Measurements from ENCODE around the gene IL1RAPL1.

DNA sequence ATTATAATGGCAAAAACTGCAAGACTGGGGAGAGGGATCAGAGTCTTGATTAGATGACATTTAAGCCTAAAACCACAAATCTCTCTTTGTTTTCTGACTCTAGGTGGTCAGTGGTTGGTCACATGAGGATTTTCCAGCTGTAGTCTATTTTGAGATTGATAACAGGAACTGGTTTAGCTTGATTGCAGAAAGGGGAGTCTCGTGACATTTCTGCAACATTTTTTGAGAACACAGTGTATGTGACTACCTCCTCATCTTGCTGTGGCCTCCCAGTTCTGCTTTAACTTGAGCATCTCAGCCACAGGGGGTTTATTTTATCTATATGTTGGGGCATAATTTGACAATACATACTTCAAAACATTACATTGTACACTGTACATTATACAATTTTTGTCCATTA is 901.7 kb downstream of the IL1RAPL1 start:
- TF ChIP-seq POLR2AphosphoS5 (IDR thresholded peaks at IDR 0.05; ENCODE audit: low read depth, low read length) (no peak), TAF1 (IDR thresholded peaks at IDR 0.05; ENCODE audit: borderline replicate concordance, insufficient read depth, low read length) (no peak)

Data from PFSK-1 (cell line).